Measurements from ENCODE around the gene DUT.
A peak's percentile ranks its signal among the peaks of the same experiment; 100 is the strongest.

DUT gene

DNA sequence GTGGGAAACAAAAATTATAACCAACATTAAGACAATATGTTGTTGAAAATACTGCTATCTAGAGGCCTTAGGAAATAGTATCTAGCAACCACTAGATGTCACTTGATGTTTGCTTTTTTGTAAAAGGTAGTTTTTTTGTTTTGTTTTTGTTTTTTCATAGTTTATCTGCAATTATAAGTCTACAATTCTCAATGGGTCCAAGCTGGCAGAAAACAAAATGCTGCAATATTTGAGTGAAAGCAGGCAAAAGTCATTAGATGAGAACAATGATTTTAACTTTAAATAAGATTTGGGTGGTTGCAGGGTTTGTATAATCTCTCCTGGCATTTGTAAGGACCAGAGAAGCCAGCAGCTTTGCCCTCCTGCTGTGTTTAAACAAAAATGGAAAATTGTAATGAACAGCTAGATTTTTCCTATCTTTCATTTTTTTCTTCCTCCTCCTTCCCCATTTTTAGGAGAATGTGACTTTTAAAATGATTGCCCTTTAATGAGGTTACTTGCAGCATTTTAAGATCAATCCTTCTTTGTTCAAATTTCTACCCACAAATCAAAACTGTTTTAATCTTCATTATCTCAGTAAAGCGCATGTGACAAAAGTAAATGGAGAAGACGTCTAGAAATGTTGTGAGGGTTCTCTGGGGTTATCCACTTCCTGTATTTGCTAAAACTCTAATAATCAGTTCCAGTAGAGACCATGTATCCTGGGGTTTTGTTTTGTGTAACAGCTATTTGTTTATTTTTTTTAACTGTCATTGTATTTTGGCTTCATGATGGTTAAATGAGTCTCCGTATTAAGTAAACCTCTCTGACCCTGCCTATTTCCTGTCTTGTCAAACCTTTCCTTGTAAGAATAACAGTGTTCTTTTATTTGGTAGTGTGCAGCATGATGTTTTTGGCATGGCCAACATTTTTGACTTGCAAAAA, 27.3 kb downstream of the DUT start:
- TF ChIP-seq YY1 (IDR thresholded peaks at IDR 0.05; ENCODE audit: low read depth) (no peak), RAD21 (IDR thresholded peaks at IDR 0.05; ENCODE audit: low read depth) (peak; percentile 75)
- TF ChIP-seq, protein P1, sequence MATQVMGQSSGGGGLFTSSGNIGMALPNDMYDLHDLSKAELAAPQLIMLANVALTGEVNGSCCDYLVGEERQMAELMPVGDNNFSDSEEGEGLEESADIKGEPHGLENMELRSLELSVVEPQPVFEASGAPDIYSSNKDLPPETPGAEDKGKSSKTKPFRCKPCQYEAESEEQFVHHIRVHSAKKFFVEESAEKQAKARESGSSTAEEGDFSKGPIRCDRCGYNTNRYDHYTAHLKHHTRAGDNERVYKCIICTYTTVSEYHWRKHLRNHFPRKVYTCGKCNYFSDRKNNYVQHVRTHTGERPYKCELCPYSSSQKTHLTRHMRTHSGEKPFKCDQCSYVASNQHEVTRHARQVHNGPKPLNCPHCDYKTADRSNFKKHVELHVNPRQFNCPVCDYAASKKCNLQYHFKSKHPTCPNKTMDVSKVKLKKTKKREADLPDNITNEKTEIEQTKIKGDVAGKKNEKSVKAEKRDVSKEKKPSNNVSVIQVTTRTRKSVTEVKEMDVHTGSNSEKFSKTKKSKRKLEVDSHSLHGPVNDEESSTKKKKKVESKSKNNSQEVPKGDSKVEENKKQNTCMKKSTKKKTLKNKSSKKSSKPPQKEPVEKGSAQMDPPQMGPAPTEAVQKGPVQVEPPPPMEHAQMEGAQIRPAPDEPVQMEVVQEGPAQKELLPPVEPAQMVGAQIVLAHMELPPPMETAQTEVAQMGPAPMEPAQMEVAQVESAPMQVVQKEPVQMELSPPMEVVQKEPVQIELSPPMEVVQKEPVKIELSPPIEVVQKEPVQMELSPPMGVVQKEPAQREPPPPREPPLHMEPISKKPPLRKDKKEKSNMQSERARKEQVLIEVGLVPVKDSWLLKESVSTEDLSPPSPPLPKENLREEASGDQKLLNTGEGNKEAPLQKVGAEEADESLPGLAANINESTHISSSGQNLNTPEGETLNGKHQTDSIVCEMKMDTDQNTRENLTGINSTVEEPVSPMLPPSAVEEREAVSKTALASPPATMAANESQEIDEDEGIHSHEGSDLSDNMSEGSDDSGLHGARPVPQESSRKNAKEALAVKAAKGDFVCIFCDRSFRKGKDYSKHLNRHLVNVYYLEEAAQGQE (IDR thresholded peaks at IDR 0.05; ENCODE audit: low read depth), result no peak

DNA sequence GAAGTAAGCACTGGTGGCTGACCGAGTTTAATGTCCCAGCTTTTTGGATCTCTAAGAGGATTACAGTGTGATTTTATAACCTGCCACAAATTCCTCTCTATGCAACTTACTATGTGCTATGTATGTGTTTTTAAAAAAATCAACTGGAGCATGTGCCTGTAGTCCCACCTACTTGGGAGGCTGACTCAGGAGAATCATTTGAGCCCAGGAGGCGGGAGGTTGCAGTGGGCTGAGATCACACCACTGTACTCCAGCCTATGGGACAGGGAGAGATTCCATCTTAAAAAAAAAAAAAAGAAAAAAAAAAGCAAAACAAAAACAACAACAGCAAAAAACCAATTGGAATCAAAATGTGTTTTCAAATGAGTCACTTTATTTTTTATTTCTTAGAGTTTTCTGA, 29.6 kb downstream of the DUT start:
- TF ChIP-seq FOXM1 (IDR thresholded peaks at IDR 0.05; ENCODE audit: borderline replicate concordance, low read depth), result no peak
- TF ChIP-seq EP300 (IDR thresholded peaks at IDR 0.05; ENCODE audit: borderline replicate concordance), result no peak
- no peak for TF ChIP-seq ZBTB7A (IDR thresholded peaks at IDR 0.05; ENCODE audit: low read depth)
- no peak for TF ChIP-seq NFIC (IDR thresholded peaks at IDR 0.05)
- no peak for TF ChIP-seq TAF1 (IDR thresholded peaks at IDR 0.05; ENCODE audit: low read depth)
- TF ChIP-seq, protein P2, sequence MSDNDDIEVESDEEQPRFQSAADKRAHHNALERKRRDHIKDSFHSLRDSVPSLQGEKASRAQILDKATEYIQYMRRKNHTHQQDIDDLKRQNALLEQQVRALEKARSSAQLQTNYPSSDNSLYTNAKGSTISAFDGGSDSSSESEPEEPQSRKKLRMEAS (IDR thresholded peaks at IDR 0.05), result no peak
- TF ChIP-seq EGR1 (IDR thresholded peaks at IDR 0.05), result no peak
- TF ChIP-seq CEBPB (IDR thresholded peaks at IDR 0.05), result no peak
- no peak for TF ChIP-seq TCF12 (IDR thresholded peaks at IDR 0.05; ENCODE audit: low read depth)
- TF ChIP-seq, protein P3, sequence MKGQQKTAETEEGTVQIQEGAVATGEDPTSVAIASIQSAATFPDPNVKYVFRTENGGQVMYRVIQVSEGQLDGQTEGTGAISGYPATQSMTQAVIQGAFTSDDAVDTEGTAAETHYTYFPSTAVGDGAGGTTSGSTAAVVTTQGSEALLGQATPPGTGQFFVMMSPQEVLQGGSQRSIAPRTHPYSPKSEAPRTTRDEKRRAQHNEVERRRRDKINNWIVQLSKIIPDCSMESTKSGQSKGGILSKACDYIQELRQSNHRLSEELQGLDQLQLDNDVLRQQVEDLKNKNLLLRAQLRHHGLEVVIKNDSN (IDR thresholded peaks at IDR 0.05), result no peak
- no peak for TF ChIP-seq RAD21 (IDR thresholded peaks at IDR 0.05; ENCODE audit: low read depth)
- TF ChIP-seq, protein P1 (IDR thresholded peaks at IDR 0.05; ENCODE audit: low read depth), result no peak
- TF ChIP-seq YY1 (IDR thresholded peaks at IDR 0.05; ENCODE audit: low read depth), result no peak
- TF ChIP-seq CREB1 (IDR thresholded peaks at IDR 0.05; ENCODE audit: low read depth), result no peak

DNA sequence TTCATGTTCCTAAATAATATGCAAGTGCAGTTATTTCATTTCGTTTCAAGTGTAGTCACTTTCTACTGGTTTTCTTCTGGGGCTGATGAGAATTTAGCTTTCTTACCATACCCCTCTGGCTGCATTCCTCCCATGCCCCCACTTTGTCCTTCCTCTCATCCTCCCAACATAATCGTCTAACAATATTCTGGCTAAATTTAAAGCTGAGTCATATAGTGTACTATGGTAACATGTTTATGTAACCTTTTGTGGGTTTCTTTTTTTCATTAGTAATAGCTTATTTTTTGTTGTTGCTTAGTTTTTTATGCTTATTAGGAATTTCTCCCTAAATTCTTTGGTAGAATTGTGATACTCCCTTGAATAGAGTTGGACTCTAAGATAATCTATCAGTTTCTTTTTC, 30.5 kb downstream of the DUT start:
- TF ChIP-seq NFIC (IDR thresholded peaks at IDR 0.05) (no peak), TAF1 (IDR thresholded peaks at IDR 0.05; ENCODE audit: low read depth) (no peak), ZBTB7A (IDR thresholded peaks at IDR 0.05; ENCODE audit: low read depth) (no peak), CEBPB (IDR thresholded peaks at IDR 0.05) (no peak), EP300 (IDR thresholded peaks at IDR 0.05; ENCODE audit: borderline replicate concordance) (no peak), TEAD4 (IDR thresholded peaks at IDR 0.05) (no peak), TCF12 (IDR thresholded peaks at IDR 0.05; ENCODE audit: low read depth) (no peak), EGR1 (IDR thresholded peaks at IDR 0.05) (no peak)
- TF ChIP-seq, protein P3 (IDR thresholded peaks at IDR 0.05), result no peak
- TF ChIP-seq, protein P1 (IDR thresholded peaks at IDR 0.05; ENCODE audit: low read depth), result no peak
- TF ChIP-seq, protein P2 (IDR thresholded peaks at IDR 0.05), result no peak

DNA sequence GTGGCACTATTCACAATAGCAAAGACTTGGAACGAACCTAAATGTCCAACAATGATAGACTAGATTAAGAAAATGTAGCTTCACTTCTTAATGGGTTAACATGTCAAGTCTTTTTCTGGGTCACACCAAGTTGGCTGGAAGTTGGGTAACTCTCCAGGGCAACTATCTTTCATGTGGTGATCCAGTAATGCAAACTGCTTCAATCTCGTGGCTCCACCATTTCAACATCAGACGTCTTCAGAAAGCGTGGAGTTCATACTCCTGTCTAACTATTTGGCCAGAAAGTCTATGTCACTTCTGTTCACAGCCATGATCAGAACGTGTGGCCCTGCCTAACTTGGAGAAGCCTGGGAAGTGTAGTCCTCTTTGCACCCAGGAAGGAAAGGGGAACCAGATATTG, 32.2 kb downstream of the DUT start:
- TF ChIP-seq FOXM1 (IDR thresholded peaks at IDR 0.05; ENCODE audit: borderline replicate concordance, low read depth), result no peak
- TF ChIP-seq CEBPB (IDR thresholded peaks at IDR 0.05), result no peak
- TF ChIP-seq EGR1 (IDR thresholded peaks at IDR 0.05), result no peak
- TF ChIP-seq TEAD4 (IDR thresholded peaks at IDR 0.05), result no peak
- TF ChIP-seq EP300 (IDR thresholded peaks at IDR 0.05; ENCODE audit: borderline replicate concordance), result no peak
- no peak for TF ChIP-seq YY1 (IDR thresholded peaks at IDR 0.05; ENCODE audit: low read depth)
- TF ChIP-seq, protein P1 (IDR thresholded peaks at IDR 0.05; ENCODE audit: low read depth), result no peak
- TF ChIP-seq ZBTB7A (IDR thresholded peaks at IDR 0.05; ENCODE audit: low read depth), result no peak
- TF ChIP-seq, protein P2 (IDR thresholded peaks at IDR 0.05), result no peak
- TF ChIP-seq RAD21 (IDR thresholded peaks at IDR 0.05; ENCODE audit: low read depth), result no peak
- no peak for TF ChIP-seq NFIC (IDR thresholded peaks at IDR 0.05)
